ENCODE results near the gene PFN3. TPM values are rescaled to one million over a fixed set of nuclear protein-coding genes. Genes with fewer than 3 reads are reported as not detected.

The PFN3 gene
- total and polyA plus RNA-seq, 2 of the 13 experiments (the other 11 are each of a cell fraction or from before 2014, with no cell fraction given) = not detected

DNA sequence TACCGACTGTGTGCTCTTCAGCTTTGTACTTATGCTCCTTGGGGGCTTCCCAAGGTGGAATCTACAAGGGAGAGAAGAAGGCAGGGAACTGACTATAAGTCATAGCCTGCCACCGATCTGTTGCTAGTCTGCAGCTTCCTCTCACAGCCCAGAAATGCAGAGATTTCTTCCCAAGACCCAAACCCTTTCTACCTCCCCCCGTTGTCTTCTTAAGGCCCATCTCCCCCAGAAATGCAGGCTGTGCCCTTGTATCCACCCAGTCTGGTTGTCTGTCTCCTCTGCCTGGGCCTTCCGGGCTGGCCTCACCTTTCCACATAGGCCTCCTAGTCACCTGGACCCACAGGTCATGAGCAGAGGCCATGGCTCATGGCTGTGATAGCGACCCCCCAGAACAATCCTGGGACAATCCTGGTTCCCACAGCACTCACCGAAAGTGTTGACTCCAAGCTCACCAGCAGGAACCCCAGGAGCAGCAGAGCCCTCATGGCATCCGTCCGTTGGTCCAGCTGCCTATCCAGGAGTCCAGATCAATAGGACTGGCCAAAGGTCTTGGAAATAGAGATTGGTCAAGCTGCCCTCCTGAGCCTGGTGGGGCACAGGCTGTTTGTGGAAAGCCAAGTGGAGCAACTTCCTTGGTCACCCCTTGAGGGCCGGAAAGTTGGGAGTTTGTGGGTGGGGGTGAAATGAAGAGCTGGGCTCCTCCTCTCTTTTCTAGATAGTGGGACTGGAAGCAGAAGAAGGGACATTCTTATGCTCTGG, 8.8 kb upstream of the PFN3 start, which contains the start of gene F12 (continued):
- peak in 1 of 2 experiments; percentile 60; a peak in 1 of 4 replicates for TF ChIP-seq NR2F1 (CRISPR knock-in tag; IDR thresholded peaks at IDR 0.05)
- no peak; the same call in 1 of the 2 replicates for TF ChIP-seq POGZ (CRISPR knock-in tag; IDR thresholded peaks at IDR 0.05)
- TF ChIP-seq, protein P1, sequence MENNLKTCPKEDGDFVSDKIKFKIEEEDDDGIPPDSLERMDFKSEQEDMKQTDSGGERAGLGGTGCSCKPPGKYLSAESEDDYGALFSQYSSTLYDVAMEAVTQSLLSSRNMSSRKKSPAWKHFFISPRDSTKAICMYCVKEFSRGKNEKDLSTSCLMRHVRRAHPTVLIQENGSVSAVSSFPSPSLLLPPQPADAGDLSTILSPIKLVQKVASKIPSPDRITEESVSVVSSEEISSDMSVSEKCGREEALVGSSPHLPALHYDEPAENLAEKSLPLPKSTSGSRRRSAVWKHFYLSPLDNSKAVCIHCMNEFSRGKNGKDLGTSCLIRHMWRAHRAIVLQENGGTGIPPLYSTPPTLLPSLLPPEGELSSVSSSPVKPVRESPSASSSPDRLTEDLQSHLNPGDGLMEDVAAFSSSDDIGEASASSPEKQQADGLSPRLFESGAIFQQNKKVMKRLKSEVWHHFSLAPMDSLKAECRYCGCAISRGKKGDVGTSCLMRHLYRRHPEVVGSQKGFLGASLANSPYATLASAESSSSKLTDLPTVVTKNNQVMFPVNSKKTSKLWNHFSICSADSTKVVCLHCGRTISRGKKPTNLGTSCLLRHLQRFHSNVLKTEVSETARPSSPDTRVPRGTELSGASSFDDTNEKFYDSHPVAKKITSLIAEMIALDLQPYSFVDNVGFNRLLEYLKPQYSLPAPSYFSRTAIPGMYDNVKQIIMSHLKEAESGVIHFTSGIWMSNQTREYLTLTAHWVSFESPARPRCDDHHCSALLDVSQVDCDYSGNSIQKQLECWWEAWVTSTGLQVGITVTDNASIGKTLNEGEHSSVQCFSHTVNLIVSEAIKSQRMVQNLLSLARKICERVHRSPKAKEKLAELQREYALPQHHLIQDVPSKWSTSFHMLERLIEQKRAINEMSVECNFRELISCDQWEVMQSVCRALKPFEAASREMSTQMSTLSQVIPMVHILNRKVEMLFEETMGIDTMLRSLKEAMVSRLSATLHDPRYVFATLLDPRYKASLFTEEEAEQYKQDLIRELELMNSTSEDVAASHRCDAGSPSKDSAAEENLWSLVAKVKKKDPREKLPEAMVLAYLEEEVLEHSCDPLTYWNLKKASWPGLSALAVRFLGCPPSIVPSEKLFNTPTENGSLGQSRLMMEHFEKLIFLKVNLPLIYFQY (CRISPR knock-in tag; IDR thresholded peaks at IDR 0.05; ENCODE audit: borderline replicate concordance) = no peak
- TF ChIP-seq ZNF296 (CRISPR knock-in tag; conservative IDR thresholded peaks at IDR 0.05) = no peak
- TF ChIP-seq KDM2A (CRISPR knock-in tag; IDR thresholded peaks at IDR 0.05; ENCODE audit: borderline replicate concordance, low read depth) = no peak
- TF ChIP-seq, protein P2, sequence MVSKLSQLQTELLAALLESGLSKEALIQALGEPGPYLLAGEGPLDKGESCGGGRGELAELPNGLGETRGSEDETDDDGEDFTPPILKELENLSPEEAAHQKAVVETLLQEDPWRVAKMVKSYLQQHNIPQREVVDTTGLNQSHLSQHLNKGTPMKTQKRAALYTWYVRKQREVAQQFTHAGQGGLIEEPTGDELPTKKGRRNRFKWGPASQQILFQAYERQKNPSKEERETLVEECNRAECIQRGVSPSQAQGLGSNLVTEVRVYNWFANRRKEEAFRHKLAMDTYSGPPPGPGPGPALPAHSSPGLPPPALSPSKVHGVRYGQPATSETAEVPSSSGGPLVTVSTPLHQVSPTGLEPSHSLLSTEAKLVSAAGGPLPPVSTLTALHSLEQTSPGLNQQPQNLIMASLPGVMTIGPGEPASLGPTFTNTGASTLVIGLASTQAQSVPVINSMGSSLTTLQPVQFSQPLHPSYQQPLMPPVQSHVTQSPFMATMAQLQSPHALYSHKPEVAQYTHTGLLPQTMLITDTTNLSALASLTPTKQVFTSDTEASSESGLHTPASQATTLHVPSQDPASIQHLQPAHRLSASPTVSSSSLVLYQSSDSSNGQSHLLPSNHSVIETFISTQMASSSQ (IDR thresholded peaks at IDR 0.05; ENCODE audit: low read depth) = no peak
- TF ChIP-seq, protein P2 (CRISPR knock-in tag; IDR thresholded peaks at IDR 0.05; ENCODE audit: borderline replicate concordance) = no peak
- TF ChIP-seq FLYWCH1 (CRISPR knock-in tag; IDR thresholded peaks at IDR 0.05) = no peak
- TF ChIP-seq NFYB (CRISPR knock-in tag; IDR thresholded peaks at IDR 0.05) = no peak
- TF ChIP-seq ZKSCAN8 (CRISPR knock-in tag; IDR thresholded peaks at IDR 0.05; ENCODE audit: borderline replicate concordance) = no peak
- TF ChIP-seq ZNF33A (CRISPR knock-in tag; IDR thresholded peaks at IDR 0.05; ENCODE audit: borderline replicate concordance) = no peak
- TF ChIP-seq ZNF367 (CRISPR knock-in tag; IDR thresholded peaks at IDR 0.05; ENCODE audit: borderline replicate concordance) = no peak
- no peak for TF ChIP-seq SIN3A (IDR thresholded peaks at IDR 0.05; ENCODE audit: borderline replicate concordance, low read depth, low read length)
- TF ChIP-seq, protein P3, sequence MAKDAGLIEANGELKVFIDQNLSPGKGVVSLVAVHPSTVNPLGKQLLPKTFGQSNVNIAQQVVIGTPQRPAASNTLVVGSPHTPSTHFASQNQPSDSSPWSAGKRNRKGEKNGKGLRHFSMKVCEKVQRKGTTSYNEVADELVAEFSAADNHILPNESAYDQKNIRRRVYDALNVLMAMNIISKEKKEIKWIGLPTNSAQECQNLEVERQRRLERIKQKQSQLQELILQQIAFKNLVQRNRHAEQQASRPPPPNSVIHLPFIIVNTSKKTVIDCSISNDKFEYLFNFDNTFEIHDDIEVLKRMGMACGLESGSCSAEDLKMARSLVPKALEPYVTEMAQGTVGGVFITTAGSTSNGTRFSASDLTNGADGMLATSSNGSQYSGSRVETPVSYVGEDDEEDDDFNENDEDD (CRISPR knock-in tag; IDR thresholded peaks at IDR 0.05; ENCODE audit: borderline replicate concordance) = no peak
- TF ChIP-seq MEF2D (CRISPR knock-in tag; IDR thresholded peaks at IDR 0.05) = no peak
- no peak for TF ChIP-seq FOXJ3 (CRISPR knock-in tag; IDR thresholded peaks at IDR 0.05; ENCODE audit: borderline replicate concordance)
- TF ChIP-seq KLF11 (CRISPR knock-in tag; IDR thresholded peaks at IDR 0.05) = no peak

Data from HepG2 (cell line).